Measurements from ENCODE around the gene PCDHA9. TPM values are rescaled to one million over a fixed set of nuclear protein-coding genes. Genes with fewer than 3 reads are reported as not detected.
"Not testable (repeated sequence)": the region's sequence is repeated elsewhere in the genome, so short reads cannot be mapped to it uniquely, and the experiment has no call there.

PCDHA9 gene, protein sequence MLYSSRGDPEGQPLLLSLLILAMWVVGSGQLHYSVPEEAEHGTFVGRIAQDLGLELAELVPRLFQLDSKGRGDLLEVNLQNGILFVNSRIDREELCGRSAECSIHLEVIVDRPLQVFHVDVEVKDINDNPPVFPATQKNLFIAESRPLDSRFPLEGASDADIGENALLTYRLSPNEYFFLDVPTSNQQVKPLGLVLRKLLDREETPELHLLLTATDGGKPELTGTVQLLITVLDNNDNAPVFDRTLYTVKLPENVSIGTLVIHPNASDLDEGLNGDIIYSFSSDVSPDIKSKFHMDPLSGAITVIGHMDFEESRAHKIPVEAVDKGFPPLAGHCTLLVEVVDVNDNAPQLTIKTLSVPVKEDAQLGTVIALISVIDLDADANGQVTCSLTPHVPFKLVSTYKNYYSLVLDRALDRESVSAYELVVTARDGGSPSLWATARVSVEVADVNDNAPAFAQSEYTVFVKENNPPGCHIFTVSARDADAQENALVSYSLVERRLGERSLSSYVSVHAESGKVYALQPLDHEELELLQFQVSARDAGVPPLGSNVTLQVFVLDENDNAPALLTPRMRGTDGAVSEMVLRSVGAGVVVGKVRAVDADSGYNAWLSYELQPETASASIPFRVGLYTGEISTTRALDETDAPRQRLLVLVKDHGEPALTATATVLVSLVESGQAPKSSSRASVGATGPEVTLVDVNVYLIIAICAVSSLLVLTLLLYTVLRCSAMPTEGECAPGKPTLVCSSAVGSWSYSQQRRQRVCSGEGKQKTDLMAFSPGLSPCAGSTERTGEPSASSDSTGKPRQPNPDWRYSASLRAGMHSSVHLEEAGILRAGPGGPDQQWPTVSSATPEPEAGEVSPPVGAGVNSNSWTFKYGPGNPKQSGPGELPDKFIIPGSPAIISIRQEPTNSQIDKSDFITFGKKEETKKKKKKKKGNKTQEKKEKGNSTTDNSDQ
- total RNA-seq (2012; rRNA removed), result under 0.01 TPM in 2 replicates
- polyA plus RNA-seq (2012; rRNA removed), result not detected in 2 replicates
- polyA plus RNA-seq (2012; cell fraction: cytosol; rRNA removed), result not detected in 2 replicates
- polyA plus RNA-seq (2012; cell fraction: nucleus; rRNA removed; ENCODE audit: low replicate concordance), result 0.03 TPM in 2 replicates
- percentile 20 among the genes with signal in this experiment for Bru-seq, nascent RNA
- percentile 27 among the genes with signal in this experiment for BruChase-seq, experiment 1, labeled RNA remaining after a 6-hour chase
- percentile 23 among the genes with signal in this experiment for BruChase-seq, experiment 2, labeled RNA remaining after a 2-hour chase
- long read RNA-seq, result 0 reads

GRCh38 chr5:140848139-140849102 lies at the start of gene PCDHA9:
Gene PCDHA9 (plus strand): TSS chr5:140848382. CDS start chr5:140848496, 114 bp downstream.
- H3K27me3 ChIP-seq (ENCODE audit: control insufficient read depth, insufficient read depth, low read length); H2BK20ac ChIP-seq (ENCODE audit: low read depth, low read length); dilution Hi-C loops (cut with HindIII; ENCODE audit: low sequenced_read_pairs, unreplicated experiment); POLR2A ChIA-PET (ENCODE audit: unreplicated experiment); CTCF ChIA-PET; DNase-seq; H3K4ac ChIP-seq (ENCODE audit: low read depth, low read length); H3K36me3 ChIP-seq (ENCODE audit: control insufficient read depth, insufficient read depth, low read length); H2BK120ac ChIP-seq (ENCODE audit: low read depth, low read length); H4K5ac ChIP-seq (ENCODE audit: low read depth, low read length); ATAC-seq (ENCODE audit: low read depth); in situ Hi-C loops (cut with MboI; ENCODE audit: low sequenced_read_pairs); H3K23ac ChIP-seq (ENCODE audit: low read depth, low read length); H3K79me1 ChIP-seq (ENCODE audit: low read depth in 1 of 2, low read length in 2 of 2); H2BK5ac ChIP-seq (ENCODE audit: low read depth, low read length, poor library complexity, severe bottlenecking); H2AK9ac ChIP-seq (replicated peaks; ENCODE audit: low read depth, low read length, poor library complexity); H3K4me1 ChIP-seq (ENCODE audit: control insufficient read depth, insufficient read depth, low read length); H3K9ac ChIP-seq (ENCODE audit: low read depth, low read length); H4K91ac ChIP-seq (ENCODE audit: insufficient read depth, low read depth, low read length); H3K14ac ChIP-seq (replicated peaks; ENCODE audit: low read depth, low read length); H3K18ac ChIP-seq (ENCODE audit: low read depth, low read length); H3K27ac ChIP-seq (ENCODE audit: insufficient read depth, low read length); H2BK15ac ChIP-seq (ENCODE audit: low read depth, low read length); BruUV-seq (replicated peaks); H2AFZ ChIP-seq (replicated peaks; ENCODE audit: low read length, poor library complexity); H3K4me2 ChIP-seq (ENCODE audit: low read depth, low read length); H4K8ac ChIP-seq (ENCODE audit: low read depth in 2 of 2, low read length in 2 of 2); intact Hi-C loops (cut with micrococcal nuclease); H3K9me1 ChIP-seq (ENCODE audit: insufficient read depth, low read length); H3K56ac ChIP-seq (ENCODE audit: extremely low read depth, insufficient read depth, low read length); H2AK5ac ChIP-seq (ENCODE audit: low read depth, low read length); H4K20me1 ChIP-seq (ENCODE audit: insufficient read depth, low read length); H3K4me3 ChIP-seq (ENCODE audit: insufficient read depth, low read depth, low read length): not testable (repeated sequence)
- TF ChIP-seq, protein P1, sequence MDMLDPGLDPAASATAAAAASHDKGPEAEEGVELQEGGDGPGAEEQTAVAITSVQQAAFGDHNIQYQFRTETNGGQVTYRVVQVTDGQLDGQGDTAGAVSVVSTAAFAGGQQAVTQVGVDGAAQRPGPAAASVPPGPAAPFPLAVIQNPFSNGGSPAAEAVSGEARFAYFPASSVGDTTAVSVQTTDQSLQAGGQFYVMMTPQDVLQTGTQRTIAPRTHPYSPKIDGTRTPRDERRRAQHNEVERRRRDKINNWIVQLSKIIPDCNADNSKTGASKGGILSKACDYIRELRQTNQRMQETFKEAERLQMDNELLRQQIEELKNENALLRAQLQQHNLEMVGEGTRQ (IDR thresholded peaks at IDR 0.05; ENCODE audit: low read depth, low read length), result 0 out of 2 replicates have a peak, but pooled peaks have one; percentile 10
- peaks cover 13% of the 10 kb centered on the region for H3K9me3 ChIP-seq (ENCODE audit: control insufficient read depth, insufficient read depth, low read length)
- 27% methylated on average over 12 of the region's 48 CpGs; no CpG with 5 or more reads in 1 of the 2 experiments for WGBS, 2 experiments (ENCODE audit: extremely low coverage in 2 of 2, insufficient read length in 1 of 2)
